HG02759 (cell line): ENCODE measurements around the gene RANBP17.

Experiments used
- ATAC-seq: cut with Tn5 transposase; IDR thresholded peaks from one replicate; pipeline ENCODE4 v1.9.1; 2021; ENCODE audit warnings: mild to moderate bottlenecking, moderate library complexity; ENCODE audit not compliant: unreplicated experiment

The RANBP17 gene

GRCh38 chr5:171080186-171080938 lies 218.5 kb downstream of the RANBP17 start:
- no peak for ATAC-seq

- no peak for ATAC-seq
Measured at GRCh38 chr5:171081319-171081718, 219.5 kb downstream of the RANBP17 start.

GRCh38 chr5:171092194-171092593 lies 230.4 kb downstream of the RANBP17 start:
- ATAC-seq = no peak

- ATAC-seq = no peak
Measured at GRCh38 chr5:171093598-171093997, 231.8 kb downstream of the RANBP17 start.

GRCh38 chr5:171094356-171094755 lies 232.5 kb downstream of the RANBP17 start:
- ATAC-seq = no peak

GRCh38 chr5:171102877-171103610 lies 241.2 kb downstream of the RANBP17 start:
- ATAC-seq = no peak

- no peak for ATAC-seq
Measured at GRCh38 chr5:171107669-171108068, 245.9 kb downstream of the RANBP17 start.

GRCh38 chr5:171115519-171115918 lies 253.7 kb downstream of the RANBP17 start:
- ATAC-seq = no peak

- no peak for ATAC-seq
Measured at GRCh38 chr5:171116719-171117118, 254.9 kb downstream of the RANBP17 start.

GRCh38 chr5:171120986-171121622 lies 259.3 kb downstream of the RANBP17 start:
- ATAC-seq = no peak

- ATAC-seq = no peak
Measured at GRCh38 chr5:171121638-171122037, 259.8 kb downstream of the RANBP17 start.

- no peak for ATAC-seq
Measured at GRCh38 chr5:171122372-171122771, 260.6 kb downstream of the RANBP17 start.

- no peak for ATAC-seq
Measured at GRCh38 chr5:171123417-171123816, 261.6 kb downstream of the RANBP17 start.

- no peak for ATAC-seq
Measured at GRCh38 chr5:171127314-171127713, 265.5 kb downstream of the RANBP17 start.

GRCh38 chr5:171128136-171128535 lies 266.3 kb downstream of the RANBP17 start:
- no peak for ATAC-seq

GRCh38 chr5:171129308-171129707 lies 267.5 kb downstream of the RANBP17 start:
- ATAC-seq = no peak

GRCh38 chr5:171131497-171131896 lies 269.7 kb downstream of the RANBP17 start:
- no peak for ATAC-seq

GRCh38 chr5:171137768-171138525 lies 276.1 kb downstream of the RANBP17 start:
- ATAC-seq = no peak

GRCh38 chr5:171139227-171139626 lies 277.4 kb downstream of the RANBP17 start:
- ATAC-seq = no peak

- no peak for ATAC-seq
Measured at GRCh38 chr5:171142617-171143016, 280.8 kb downstream of the RANBP17 start.

- no peak for ATAC-seq
Measured at GRCh38 chr5:171143171-171143570, 281.4 kb downstream of the RANBP17 start.
